Glutamatergic neuron (in vitro differentiated cells): ENCODE data around the gene LANCL1. TPM values are rescaled to one million over a fixed set of nuclear protein-coding genes. Genes with fewer than 3 reads are reported as not detected.

Experiments
- DNase-seq: peaks from one replicate; pipeline ENCODE4 v3.0.0; 2022
- H3K27ac Mint-ChIP-seq: one replicate; pipeline ENCODE4 v1.8.0; 2020; ENCODE audit warnings: mild to moderate bottlenecking, mixed read lengths, inconsistent platforms; ENCODE audit not compliant: unreplicated experiment
- H3K27me3 Mint-ChIP-seq: one replicate; pipeline ENCODE4 v1.8.0; 2020; ENCODE audit warnings: mild to moderate bottlenecking, moderate library complexity, mixed read lengths, inconsistent platforms; ENCODE audit not compliant: unreplicated experiment
- H3K36me3 Mint-ChIP-seq: one replicate; pipeline ENCODE4 v1.8.0; 2020; ENCODE audit warnings: mild to moderate bottlenecking, mixed read lengths, inconsistent platforms; ENCODE audit not compliant: unreplicated experiment
- H3K4me1 Mint-ChIP-seq: one replicate; pipeline ENCODE4 v1.8.0; 2020; ENCODE audit warnings: mild to moderate bottlenecking, low read depth, mixed read lengths, inconsistent platforms; ENCODE audit not compliant: unreplicated experiment
- H3K4me3 Mint-ChIP-seq: one replicate; pipeline ENCODE4 v1.8.0; 2020; ENCODE audit warnings: mild to moderate bottlenecking, mixed read lengths, inconsistent platforms; ENCODE audit not compliant: unreplicated experiment
- H3K9me3 Mint-ChIP-seq: one replicate; pipeline ENCODE4 v1.8.0; 2020; ENCODE audit warnings: mild to moderate bottlenecking, moderate library complexity, mixed read lengths, inconsistent platforms; ENCODE audit not compliant: unreplicated experiment
- total RNA-seq: library from RNA; stranded (reverse); fragmentation: NEBNext Ultra II Directional; extraction: Animal tissue kit (Norgen Biotek cat#: 25700); gene quantifications from one replicate; pipeline ENCODE4 v1.2.1, GENCODE V29; 2021; ENCODE audit not compliant: unreplicated experiment
- TF ChIP-seq, protein P1 (sequence below): fragments of 200-600 bp; sonication (generic); IDR thresholded peaks from one replicate; pipeline ENCODE4 v1.5.0; 2021; ENCODE audit not compliant: partially characterized antibody, unreplicated experiment

Gene LANCL1
- total RNA-seq, 1 donor from 2014 or later = 72.4 TPM

DNA sequence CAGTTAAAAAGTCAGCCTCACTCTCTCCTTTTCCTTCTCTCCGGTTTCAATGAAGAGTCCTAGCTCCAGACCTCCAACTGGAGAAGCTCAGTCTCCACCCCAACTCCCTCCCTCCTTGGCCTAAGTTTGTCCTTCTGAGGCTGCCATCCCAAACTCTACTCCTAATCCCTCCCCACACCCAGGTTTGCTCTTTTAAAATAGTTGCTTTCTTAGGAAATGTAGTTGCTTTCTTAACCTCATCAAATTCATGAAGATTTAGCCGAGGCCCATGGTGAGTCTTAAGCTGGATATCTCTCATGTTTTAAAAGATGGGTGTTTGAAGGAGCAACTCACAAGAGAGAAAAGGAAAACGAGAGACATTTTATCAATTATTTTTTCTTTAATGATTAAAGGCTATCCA is 937 bp upstream of the LANCL1 start:
- no peaks in the 10 kb centered on the region for H3K36me3 Mint-ChIP-seq
- DNase-seq = peak; percentile 21
- H3K27me3 Mint-ChIP-seq = peaks cover 2% of the 10 kb centered on the region
- peak overlapping the region; percentile 80 for H3K27ac Mint-ChIP-seq
- TF ChIP-seq, protein P1, sequence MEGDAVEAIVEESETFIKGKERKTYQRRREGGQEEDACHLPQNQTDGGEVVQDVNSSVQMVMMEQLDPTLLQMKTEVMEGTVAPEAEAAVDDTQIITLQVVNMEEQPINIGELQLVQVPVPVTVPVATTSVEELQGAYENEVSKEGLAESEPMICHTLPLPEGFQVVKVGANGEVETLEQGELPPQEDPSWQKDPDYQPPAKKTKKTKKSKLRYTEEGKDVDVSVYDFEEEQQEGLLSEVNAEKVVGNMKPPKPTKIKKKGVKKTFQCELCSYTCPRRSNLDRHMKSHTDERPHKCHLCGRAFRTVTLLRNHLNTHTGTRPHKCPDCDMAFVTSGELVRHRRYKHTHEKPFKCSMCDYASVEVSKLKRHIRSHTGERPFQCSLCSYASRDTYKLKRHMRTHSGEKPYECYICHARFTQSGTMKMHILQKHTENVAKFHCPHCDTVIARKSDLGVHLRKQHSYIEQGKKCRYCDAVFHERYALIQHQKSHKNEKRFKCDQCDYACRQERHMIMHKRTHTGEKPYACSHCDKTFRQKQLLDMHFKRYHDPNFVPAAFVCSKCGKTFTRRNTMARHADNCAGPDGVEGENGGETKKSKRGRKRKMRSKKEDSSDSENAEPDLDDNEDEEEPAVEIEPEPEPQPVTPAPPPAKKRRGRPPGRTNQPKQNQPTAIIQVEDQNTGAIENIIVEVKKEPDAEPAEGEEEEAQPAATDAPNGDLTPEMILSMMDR = no peak
- H3K4me3 Mint-ChIP-seq = peak overlapping the region; percentile 91
- peaks cover 4% of the 10 kb centered on the region for H3K9me3 Mint-ChIP-seq
- H3K4me1 Mint-ChIP-seq = peaks cover 8% of the 10 kb centered on the region

DNA sequence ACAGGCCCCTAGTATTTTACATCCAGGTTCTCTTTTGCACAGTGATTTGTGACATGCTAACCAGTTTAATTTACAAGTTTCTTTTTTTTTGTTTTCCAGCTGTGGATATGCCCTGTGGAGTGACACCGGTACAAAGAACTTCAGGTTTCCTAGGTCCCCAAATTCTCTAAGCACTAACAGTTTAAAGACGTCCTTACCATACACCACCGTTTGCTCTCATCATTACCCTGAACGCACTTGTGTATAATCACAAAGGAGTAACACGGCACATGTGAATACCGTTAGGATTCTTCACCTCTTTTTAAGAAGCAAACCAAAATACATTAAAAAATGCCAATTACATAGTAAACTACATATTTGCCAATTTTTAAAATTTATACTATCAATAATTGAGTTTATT is 853 bp downstream of the LANCL1 start:
- H3K27me3 Mint-ChIP-seq = peaks cover 2% of the 10 kb centered on the region
- H3K4me1 Mint-ChIP-seq = peaks cover 8% of the 10 kb centered on the region
- peak overlapping the region; percentile 3 for H3K27ac Mint-ChIP-seq
- peaks cover 4% of the 10 kb centered on the region for H3K9me3 Mint-ChIP-seq
- TF ChIP-seq, protein P1 = no peak
- peak overlapping the region; percentile 79 for H3K4me3 Mint-ChIP-seq
- no peaks in the 10 kb centered on the region for H3K36me3 Mint-ChIP-seq
- DNase-seq = no peak

DNA sequence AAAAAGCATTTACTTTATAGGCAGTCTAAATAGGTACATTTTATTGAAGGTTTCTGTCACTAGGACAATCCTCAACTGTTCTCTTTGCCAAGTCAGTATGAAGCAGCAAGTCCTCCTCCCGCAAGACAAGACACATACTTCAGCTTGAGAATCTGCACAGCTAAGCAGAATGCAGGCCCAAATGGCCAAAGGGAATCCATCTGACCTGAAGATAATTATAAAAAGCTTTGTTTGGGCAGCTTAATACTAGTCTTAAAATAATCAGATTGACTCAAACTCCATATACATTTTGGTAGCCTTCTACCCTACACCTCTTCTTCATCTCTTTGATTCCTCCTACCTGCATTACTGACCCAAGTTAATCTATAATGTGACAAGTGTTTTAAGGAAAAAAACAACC is 1.8 kb downstream of the LANCL1 start:
- no peaks in the 10 kb centered on the region for H3K36me3 Mint-ChIP-seq
- no peak for DNase-seq
- TF ChIP-seq, protein P1 = no peak
- H3K27ac Mint-ChIP-seq = peak overlapping the region; percentile 64
- peaks cover 2% of the 10 kb centered on the region for H3K27me3 Mint-ChIP-seq
- peaks cover 2% of the 10 kb centered on the region for H3K9me3 Mint-ChIP-seq
- H3K4me1 Mint-ChIP-seq = peaks cover 8% of the 10 kb centered on the region
- peak overlapping the region; percentile 20 for H3K4me3 Mint-ChIP-seq

DNA sequence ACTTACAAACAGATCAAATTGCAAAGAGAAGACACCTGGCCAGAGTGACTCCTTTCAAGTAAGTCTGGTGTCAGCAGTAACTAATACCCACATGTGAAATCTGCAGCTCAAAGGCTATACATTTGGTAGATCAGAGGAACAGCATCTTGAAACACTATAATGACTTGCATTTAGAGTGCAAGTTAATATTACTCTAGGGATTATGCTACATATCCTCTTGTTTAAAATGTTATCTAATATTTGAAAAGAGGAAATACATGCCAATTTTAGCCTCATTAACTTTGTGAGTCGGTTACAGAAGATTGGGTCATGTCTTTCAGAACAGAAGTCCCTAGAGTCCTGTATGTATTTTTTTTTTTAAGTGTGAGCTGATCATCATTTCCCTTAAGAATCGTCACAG is 15.2 kb downstream of the LANCL1 start:
- Mint-ChIP-seq H3K9me3 (no peaks in the 10 kb centered on the region), H3K4me3 (no peak overlapping the region), H3K27me3 (no peaks in the 10 kb centered on the region), H3K27ac (peak overlapping the region; percentile 5), H3K4me1 (peaks cover 20% of the 10 kb centered on the region), H3K36me3 (peaks cover 7% of the 10 kb centered on the region)
- no peak for DNase-seq
- TF ChIP-seq, protein P1 = no peak

DNA sequence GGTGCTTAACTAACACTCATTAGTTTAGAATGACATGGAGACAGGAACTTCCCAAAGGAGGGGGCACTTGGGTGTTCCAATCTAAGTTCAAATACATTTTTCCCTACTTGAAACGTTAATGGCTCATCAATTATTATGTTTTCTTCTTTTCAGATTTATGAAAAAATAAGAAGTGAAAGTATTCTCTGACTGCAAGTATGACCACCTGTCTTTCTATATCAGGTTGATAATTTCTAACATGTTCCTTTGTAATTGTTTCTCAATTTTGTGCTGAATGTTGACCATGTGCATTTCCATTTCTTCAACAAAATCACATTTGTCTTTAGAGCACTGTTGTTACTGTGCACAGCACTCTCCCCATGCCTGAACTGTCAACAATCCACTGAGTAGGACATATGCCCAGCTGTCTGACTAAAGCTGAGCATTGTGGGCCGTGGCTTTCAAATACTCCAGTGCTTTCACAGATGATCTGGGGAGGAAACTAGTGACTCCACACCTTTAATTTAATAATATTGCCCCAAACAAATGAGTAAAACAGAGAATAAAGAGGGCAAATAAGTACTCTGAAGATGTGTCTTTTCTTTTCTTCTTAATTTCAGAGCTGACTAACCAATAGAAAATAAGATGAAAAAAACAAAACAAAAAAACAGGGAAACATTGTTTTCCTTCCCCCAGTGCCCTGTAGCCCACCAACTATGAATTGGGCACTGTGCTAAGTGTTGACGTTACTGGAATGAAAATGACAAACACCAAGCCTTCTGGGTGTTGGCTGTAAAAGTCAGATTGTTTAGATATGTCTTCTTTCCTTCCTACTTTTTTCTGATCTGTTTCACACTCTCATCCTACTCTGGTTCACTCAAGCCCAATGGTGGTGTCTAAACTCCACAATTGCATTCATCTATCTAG is 16.0 kb downstream of the LANCL1 start:
- no peak for DNase-seq
- Mint-ChIP-seq H3K27me3 (no peaks in the 10 kb centered on the region), H3K4me1 (peaks cover 20% of the 10 kb centered on the region), H3K9me3 (no peaks in the 10 kb centered on the region), H3K4me3 (no peak overlapping the region), H3K36me3 (peaks cover 7% of the 10 kb centered on the region), H3K27ac (peak overlapping the region; percentile 5)
- TF ChIP-seq, protein P1 = no peak
